Endothelial cell of umbilical vein (primary cell): ENCODE data around the gene RNF10. TPM values are rescaled to one million over a fixed set of nuclear protein-coding genes. Genes with fewer than 3 reads are reported as not detected.

Experiments
- BruUV-seq: library from RNA; stranded (reverse); fragments of 400-500 nt; replicated peaks from 2 replicates; lab custom pipeline; 2021; lab: Mats Ljungman, UMichigan
- CTCF ChIA-PET: fragments of 300-600, 350-600 bp; sonication (Branson Sonifier 250); formaldehyde crosslinking; loops from one replicate; lab custom pipeline; 2021; ENCODE audit warnings: antibody characterized with exemption, inconsistent platforms; lab: Charles Lee
- POLR2A ChIA-PET: fragments of 300-600, 350-600 bp; sonication (Branson Sonifier 250); formaldehyde crosslinking; loops from one replicate; lab custom pipeline; 2021; ENCODE audit warnings: antibody characterized with exemption, inconsistent platforms; lab: Charles Lee
- DNase-seq: peaks from one replicate; pipeline ENCODE4 v3.0.0-alpha.2; 2011; ENCODE audit warnings: low read depth, low spot score
- FAIRE-seq: peaks from 2 replicates; lab custom pipeline; 2011; peaks lifted over from hg19 to GRCh38; lab: Jason Lieb, UNC
- H2AFZ ChIP-seq: 2 replicates; pipeline ENCODE4 v1.6.0; 2012; ENCODE audit warnings: low read depth, low read length, control low read depth, inconsistent platforms
- H3K27ac ChIP-seq: 2 replicates; pipeline ENCODE4 v1.5.1; 2011; ENCODE audit warnings: low read depth, mild to moderate bottlenecking, control low read depth, low read length, moderate library complexity; ENCODE audit not compliant: insufficient read depth
- H3K27me3 ChIP-seq, 2 experiments: 2 replicates each; pipeline versions ENCODE4 v1.6.0 to v1.6.1; 2011; ENCODE audit warnings: low read length in 2 of 2, mixed read lengths in 1 of 2; ENCODE audit not compliant: control insufficient read depth in 2 of 2, insufficient read depth in 2 of 2
- H3K36me3 ChIP-seq, 2 experiments: 2 replicates in 1 of 2; 3 replicates in 1 of 2; pipeline ENCODE4 v1.5.1; 2011; ENCODE audit warnings: low read length in 2 of 2, mild to moderate bottlenecking in 1 of 2, moderate library complexity in 1 of 2; ENCODE audit not compliant: control insufficient read depth in 2 of 2, insufficient read depth in 2 of 2; ENCODE audit errors: extremely low read depth in 1 of 2
- H3K4me1 ChIP-seq: 3 replicates; pipeline ENCODE4 v1.5.1; 2011; ENCODE audit warnings: mild to moderate bottlenecking, low read length; ENCODE audit not compliant: control insufficient read depth, insufficient read depth; ENCODE audit errors: extremely low read depth
- H3K4me2 ChIP-seq: 2 replicates; pipeline ENCODE4 v1.6.1; 2011; ENCODE audit warnings: low read length, control low read depth, mixed read lengths; ENCODE audit not compliant: insufficient read depth
- H3K4me3 ChIP-seq, 3 experiments: fragments of 200-600 bp in 1 of 3; sonication (generic), shearing (Covaris generic) in 1 of 3; replicated peaks in 1 of 3; 2 replicates each; pipeline ENCODE4 v1.5.1; 2011 to 2016; ENCODE audit warnings: control low read depth in 3 of 3, low read length in 3 of 3, mild to moderate bottlenecking in 2 of 3, inconsistent platforms in 1 of 3, low read depth in 1 of 3, moderate library complexity in 1 of 3; ENCODE audit not compliant: insufficient read depth in 1 of 3
- H3K79me2 ChIP-seq: 2 replicates; pipeline ENCODE4 v1.6.0; 2012; ENCODE audit warnings: low read length, inconsistent platforms; ENCODE audit not compliant: control insufficient read depth, insufficient read depth
- H3K9ac ChIP-seq: replicated peaks from 2 replicates; pipeline ENCODE3; 2011; ENCODE audit warnings: low read length, control low read depth; ENCODE audit not compliant: insufficient read depth; ENCODE audit errors: extremely low read depth
- H3K9me1 ChIP-seq: replicated peaks from 3 replicates; pipeline ENCODE4 v1.6.0; 2011; ENCODE audit warnings: mild to moderate bottlenecking, low read length; ENCODE audit not compliant: control insufficient read depth, insufficient read depth; ENCODE audit errors: extremely low read depth
- H3K9me3 ChIP-seq: replicated peaks from 2 replicates; pipeline ENCODE4 v1.5.1; 2012; ENCODE audit warnings: low read length, inconsistent platforms; ENCODE audit not compliant: control insufficient read depth, insufficient read depth
- H4K20me1 ChIP-seq: replicated peaks from 2 replicates; pipeline ENCODE3; 2011; ENCODE audit warnings: mild to moderate bottlenecking, low read length; ENCODE audit not compliant: control insufficient read depth, insufficient read depth; ENCODE audit errors: extremely low read depth
- CTCF ChIP-seq, 2 donors: IDR thresholded peaks; 1 replicate in 1 of 2; 2 replicates in 1 of 2; pipeline ENCODE4 v1.5.1; 2011; ENCODE audit warnings: low read length in 2 of 2, mild to moderate bottlenecking in 2 of 2, moderate library complexity in 2 of 2, control low read depth in 1 of 2, inconsistent platforms in 1 of 2, low read depth in 1 of 2; ENCODE audit not compliant: insufficient read depth in 1 of 2; ENCODE audit errors: extremely low read depth in 1 of 2
- JUN ChIP-seq: IDR thresholded peaks from 2 replicates; pipeline ENCODE4 v1.6.1; 2011; ENCODE audit warnings: borderline replicate concordance, low read depth; ENCODE audit not compliant: insufficient read length, insufficient read depth
- MAX ChIP-seq: IDR thresholded peaks from 2 replicates; pipeline ENCODE4 v1.6.1; 2011; ENCODE audit not compliant: insufficient read depth, insufficient read length
- MYC ChIP-seq: IDR thresholded peaks from one replicate; pipeline ENCODE4 v1.6.1; 2011; ENCODE audit warnings: mild to moderate bottlenecking, low read depth, low read length
- POLR2A ChIP-seq: IDR thresholded peaks from 2 replicates; pipeline ENCODE4 v1.6.1; 2012; ENCODE audit warnings: low read depth, mild to moderate bottlenecking, control low read depth, low read length
- POLR2AphosphoS5 ChIP-seq: IDR thresholded peaks from 2 replicates; pipeline ENCODE4 v1.6.1; 2012; ENCODE audit warnings: low read depth, mild to moderate bottlenecking, control low read depth, low read length, moderate library complexity; ENCODE audit not compliant: insufficient read depth
- dilution Hi-C: fragments of 300-500 bp; cut with MboI; formaldehyde crosslinking; loops from one replicate; pipeline ENCODE4 v1.15.0; 2019; ENCODE audit warnings: low sequenced_read_pairs; ENCODE audit not compliant: extremely low pct_ligation_motif_present
- intact Hi-C: fragments of 100-400 bp; cut with micrococcal nuclease; formaldehyde crosslinking; loops from one replicate; pipeline ENCODE4 v1.10.0; 2022
- polyA plus RNA-seq, 4 experiments: library from polyadenylated mRNA; depleted of rRNA in 3 of 4; stranded (reverse) in 3 of 4; unstranded in 1 of 4; fragments of >200 nt; gene quantifications; 2 replicates each; pipeline versions ENCODE4 v1.2.1 to v1.2.3, GENCODE V29; 2011 to 2012; ENCODE audit warnings: missing spikeins in 1 of 4
- total RNA-seq: library from RNA; stranded (reverse); gene quantifications from 2 replicates; pipeline ENCODE4 v1.2.3, GENCODE V29; 2021

Gene RNF10
- total and polyA plus RNA-seq, 2 donors (not counting 3 experiments of a cell fraction or from before 2014, with no cell fraction given) = 120 to 236 TPM

- H3K27ac ChIP-seq = no peak overlapping the region
- H3K9me3 ChIP-seq = no peaks in the 10 kb centered on the region
- ChIA-PET POLR2A (no interaction called here), CTCF (interaction anchor here (0.7 to 6.6 kb wide), 5 partner anchors 64 to 475 kb away, joined by 3 to 99 read pairs (median 6); no protein-coding TSS in a partner anchor)
- peak overlapping the region; percentile 45 for H3K4me2 ChIP-seq
- dilution Hi-C loops (no loop called here), intact Hi-C loops (loop anchor here (5.0 kb wide), 2 partner anchors 143 to 513 kb away; partner anchors contain the start of gene ACADS)
- H3K4me1 ChIP-seq = peaks cover 13% of the 10 kb centered on the region
- H4K20me1 ChIP-seq = no peaks in the 10 kb centered on the region
- peak; percentile 30 for DNase-seq
- peak overlapping the region; percentile 82 for H2AFZ ChIP-seq
- BruUV-seq = no TSS peak
- H3K36me3 ChIP-seq = peaks cover 1 to 2% of the 10 kb centered on the region in 2 experiments
- no peak overlapping the region for H3K9ac ChIP-seq
- FAIRE-seq = no peak
- peak overlapping the region in 2 of 3 experiments; percentile 18 to 29 for H3K4me3 ChIP-seq
- TF ChIP-seq POLR2A (no peak), POLR2AphosphoS5 (no peak), CTCF (IDR thresholded peaks at IDR 0.05; ENCODE audit: extremely low read depth in 1 of 2, insufficient read depth in 1 of 2, low read depth in 1 of 2, low read length in 2 of 2) (peak; percentile 13 to 44), MAX (no peak), JUN (no peak), MYC (no peak)
- no peaks in the 10 kb centered on the region for H3K79me2 ChIP-seq
- H3K27me3 ChIP-seq = no peaks in the 10 kb centered on the region
- H3K9me1 ChIP-seq = no peaks in the 10 kb centered on the region
Observed at GRCh38 chr12:120584343-120585149, 50.4 kb downstream of the RNF10 start.
